Stomach (tissue), 9 donors: Measurements from ENCODE around the gene C22orf31. TPM values are rescaled to one million over a fixed set of nuclear protein-coding genes. Genes with fewer than 3 reads are reported as not detected.

Source experiments
- DNase-seq, 2 donors: peaks; one replicate each; pipeline versions ENCODE4 v3.0.0 to v3.0.0-alpha.2; 2013 to 2019
- H3K27ac ChIP-seq, 5 donors: fragments of 200-600 bp in 4 of 5; sonication (generic) in 4 of 5; one replicate each; pipeline ENCODE4 v1.5.1; 2013 to 2019; ENCODE audit warnings: mild to moderate bottlenecking in 1 of 5, moderate library complexity in 1 of 5
- H3K27me3 ChIP-seq, 3 donors: fragments of 200-600 bp; sonication (generic); one replicate each; pipeline ENCODE4 v1.5.1; 2017 to 2019; ENCODE audit warnings: mixed run types in 1 of 3
- H3K36me3 ChIP-seq, 4 donors: fragments of 200-600 bp; sonication (generic); 1 replicate in 3 of 4; 2 replicates in 1 of 4; pipeline ENCODE4 v1.5.1; 2016 to 2019
- H3K4me1 ChIP-seq, 4 donors: fragments of 200-600 bp; sonication (generic); one replicate each; pipeline ENCODE4 v1.5.1; 2016 to 2019
- H3K4me3 ChIP-seq, 4 donors: fragments of 200-600 bp; sonication (generic) in 3 of 4; one replicate each; pipeline ENCODE4 v1.5.1; 2016 to 2019; ENCODE audit warnings: mild to moderate bottlenecking in 1 of 4
- H3K9me3 ChIP-seq, 4 donors: fragments of 200-600 bp; sonication (generic); one replicate each; pipeline ENCODE4 v1.5.1; 2016 to 2019
- CTCF ChIP-seq, 7 experiments: fragments of 450-650 bp in 4 of 7; fragments of 200-600 bp in 3 of 7; sonication (generic) in 3 of 7; IDR thresholded peaks; one replicate each; pipeline ENCODE4 v1.5.1; 2016 to 2019; ENCODE audit warnings: antibody characterized with exemption in 7 of 7, control low read depth in 2 of 7, mild to moderate bottlenecking in 1 of 7
- EP300 ChIP-seq: sonication (generic); formaldehyde crosslinking; IDR thresholded peaks from one replicate; pipeline ENCODE4 v1.6.1; 2017; ENCODE audit warnings: antibody characterized with exemption
- POLR2A ChIP-seq, 4 donors: fragments of 450-650 bp; IDR thresholded peaks; one replicate each; pipeline ENCODE4 v1.6.1; 2016; ENCODE audit warnings: antibody characterized with exemption in 4 of 4, control low read depth in 2 of 4, mild to moderate bottlenecking in 1 of 4, moderate library complexity in 1 of 4
- POLR2AphosphoS5 ChIP-seq, 3 donors: sonication (generic); formaldehyde crosslinking; IDR thresholded peaks; one replicate each; pipeline ENCODE4 v1.6.1; 2016; ENCODE audit warnings: antibody characterized with exemption in 3 of 3
- WGBS, 5 donors: extraction: QIAGEN DNeasy Blood & Tissue Kit in 3 of 5; methylation state at CpG; one replicate each; pipeline versions ENCODE4 v1.1.5 to v1.1.7; 2013 to 2018; 5-methylcytosine and 5-hydroxymethylcytosine counted together
- intact Hi-C: fragments of 100-400 bp; cut with DNase I; formaldehyde crosslinking; loops from one replicate; pipeline ENCODE4 v1.15.1; 2023; ENCODE audit warnings: low total_unique reads
- polyA plus RNA-seq, 3 donors: library from polyadenylated mRNA; stranded (reverse); fragments of 200-250 nt; gene quantifications; one replicate each; pipeline ENCODE4 v1.2.3, GENCODE V29; 2013
- total RNA-seq, 5 donors: library from RNA; depleted of rRNA; stranded (reverse); fragments of >200 nt; gene quantifications; one replicate each; pipeline versions ENCODE4 v1.1.0 to v1.2.3, GENCODE V29; 2014 to 2016
- donor health status: healthy with polysubstance abuse.
- donor health status: Bipolar disorder and iron deficiency.
- donor health status: healthy.

C22orf31 gene
- total and polyA plus RNA-seq, 8 donors = 0.55 TPM; not detected in 7

- Histone ChIP-seq H3K27ac (peak overlapping the region; percentile 73 to 95 (median 91)), H3K27me3 (peaks cover 0 to 20% (median 0%) of the 10 kb centered on the region in 3 donors), H3K4me3 (peak overlapping the region; percentile 41 to 52 (median 48)), H3K4me1 (peaks cover 36 to 54% (median 50%) of the 10 kb centered on the region in 4 donors), H3K36me3 (no peaks in the 10 kb centered on the region), H3K9me3 (no peaks in the 10 kb centered on the region)
- intact Hi-C loops = loop anchor here (10.0 kb wide), 2 partner anchors 56 to 146 kb away; partner anchors contain the start of gene ZNRF3
- 4 to 12% (median 6%) methylated on average over 18 to 32 of the region's 32 CpGs for WGBS, 5 donors
- no peak for TF ChIP-seq CTCF (IDR thresholded peaks at IDR 0.05)
- TF ChIP-seq POLR2AphosphoS5 (IDR thresholded peaks at IDR 0.05) = peak in 2 of 3 donors; percentile 66 to 71
- no peak for TF ChIP-seq POLR2A (IDR thresholded peaks at IDR 0.05)
- peak; percentile 93 to 96 for DNase-seq
These were observed 30.9 kb downstream of the C22orf31 start for GRCh38 chr22:29030618-29031226.

GRCh38 chr22:29030016-29030617 lies 31.5 kb downstream of the C22orf31 start:
- intact Hi-C loops = loop anchor here (10.0 kb wide), 2 partner anchors 55 to 145 kb away; partner anchors contain the start of gene ZNRF3
- peaks cover 36 to 54% (median 50%) of the 10 kb centered on the region in 4 donors for H3K4me1 ChIP-seq
- TF ChIP-seq POLR2AphosphoS5 (IDR thresholded peaks at IDR 0.05) (peak in 1 of 3 donors; percentile 4), POLR2A (IDR thresholded peaks at IDR 0.05) (no peak)
- peak overlapping the region; percentile 41 to 52 (median 48) for H3K4me3 ChIP-seq
- WGBS, 5 donors = 10 to 32% (median 15%) methylated on average over 20 of the region's 20 CpGs
- no peaks in the 10 kb centered on the region for H3K9me3 ChIP-seq
- peak; percentile 39 to 42 for DNase-seq
- H3K27ac ChIP-seq = peak overlapping the region; percentile 73 to 95 (median 91)
- H3K36me3 ChIP-seq = no peaks in the 10 kb centered on the region
- H3K27me3 ChIP-seq = peaks cover 0 to 20% (median 0%) of the 10 kb centered on the region in 3 donors

- no peaks in the 10 kb centered on the region for H3K36me3 ChIP-seq
- no peak overlapping the region for H3K4me3 ChIP-seq
- WGBS, 5 donors = 62 to 76% (median 69%) methylated on average over 9 of the region's 9 CpGs
- H3K4me1 ChIP-seq = peaks cover 37 to 55% (median 49%) of the 10 kb centered on the region in 4 donors
- peak overlapping the region; percentile 73 to 95 (median 91) for H3K27ac ChIP-seq
- intact Hi-C loops = no loop called here
- H3K9me3 ChIP-seq = no peaks in the 10 kb centered on the region
- H3K27me3 ChIP-seq = peaks cover 0 to 20% (median 0%) of the 10 kb centered on the region in 3 donors
- no peak for DNase-seq
- TF ChIP-seq CTCF (IDR thresholded peaks at IDR 0.05) (no peak), POLR2AphosphoS5 (IDR thresholded peaks at IDR 0.05) (no peak), EP300 (no peak), POLR2A (IDR thresholded peaks at IDR 0.05) (no peak)
These were observed 32.2 kb downstream of the C22orf31 start for GRCh38 chr22:29029202-29030000.

- H3K4me3 ChIP-seq = no peak overlapping the region
- no peaks in the 10 kb centered on the region for H3K9me3 ChIP-seq
- peak overlapping the region in 3 of 5 donors; percentile 91 to 95 (median 91) for H3K27ac ChIP-seq
- intact Hi-C loops = no loop called here
- no peaks in the 10 kb centered on the region for H3K36me3 ChIP-seq
- DNase-seq = no peak
- peaks cover 0 to 20% (median 0%) of the 10 kb centered on the region in 3 donors for H3K27me3 ChIP-seq
- 70 to 82% (median 74%) methylated on average over 4 of the region's 4 CpGs for WGBS, 5 donors
- H3K4me1 ChIP-seq = peaks cover 42 to 64% (median 51%) of the 10 kb centered on the region in 4 donors
- TF ChIP-seq POLR2AphosphoS5 (IDR thresholded peaks at IDR 0.05) (no peak), EP300 (no peak)
These were observed 33.2 kb downstream of the C22orf31 start for GRCh38 chr22:29028468-29028867.

- 94 to 98% (median 97%) methylated on average over 3 of the region's 3 CpGs for WGBS, 5 donors
- H3K9me3 ChIP-seq = no peaks in the 10 kb centered on the region
- DNase-seq = no peak
- H3K4me1 ChIP-seq = peaks cover 24 to 58% (median 41%) of the 10 kb centered on the region in 4 donors
- H3K36me3 ChIP-seq = no peaks in the 10 kb centered on the region
- intact Hi-C loops = no loop called here
- no peak overlapping the region for H3K27ac ChIP-seq
- no peak for TF ChIP-seq EP300
- no peak for TF ChIP-seq CTCF (IDR thresholded peaks at IDR 0.05)
- TF ChIP-seq POLR2A (IDR thresholded peaks at IDR 0.05) = no peak
- no peak for TF ChIP-seq POLR2AphosphoS5 (IDR thresholded peaks at IDR 0.05)
- H3K27me3 ChIP-seq = peaks cover 0 to 14% (median 0%) of the 10 kb centered on the region in 3 donors
- H3K4me3 ChIP-seq = no peak overlapping the region
These were observed 35.1 kb downstream of the C22orf31 start for GRCh38 chr22:29026579-29026978.
